ENCODE results near the gene AP2A1.

DNA sequence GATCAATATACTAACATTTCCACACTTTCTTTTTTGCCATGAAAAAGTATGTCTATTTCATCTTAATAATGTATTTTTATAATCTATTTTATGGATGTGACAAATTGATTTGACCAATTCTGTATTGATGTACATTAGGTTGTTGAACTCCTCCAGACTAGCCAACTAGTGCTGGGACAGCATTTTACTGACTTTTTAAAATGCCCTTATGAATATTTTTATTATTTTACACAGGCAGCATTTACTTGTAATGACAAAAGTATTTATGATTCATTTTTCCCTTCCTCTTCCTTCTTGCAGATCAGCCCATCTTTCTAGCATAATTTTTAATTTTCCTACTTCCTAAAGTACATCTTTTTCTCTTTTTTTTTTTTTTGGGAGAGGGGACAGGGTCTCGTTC is 47.2 kb downstream of the AP2A1 start:
- TF ChIP-seq ZFP30 (CRISPR knock-in tag; IDR thresholded peaks at IDR 0.05) (no peak), ISL1 (CRISPR knock-in tag; IDR thresholded peaks at IDR 0.05) (no peak), ZFP3 (CRISPR knock-in tag; IDR thresholded peaks at IDR 0.05) (no peak), ZNF565 (CRISPR knock-in tag; conservative IDR thresholded peaks at IDR 0.05; ENCODE audit: low read depth) (no peak), PPARA (CRISPR knock-in tag; IDR thresholded peaks at IDR 0.05; ENCODE audit: borderline replicate concordance) (no peak), CREB5 (CRISPR knock-in tag; IDR thresholded peaks at IDR 0.05; ENCODE audit: low read depth) (no peak)
- TF ChIP-seq, protein P1, sequence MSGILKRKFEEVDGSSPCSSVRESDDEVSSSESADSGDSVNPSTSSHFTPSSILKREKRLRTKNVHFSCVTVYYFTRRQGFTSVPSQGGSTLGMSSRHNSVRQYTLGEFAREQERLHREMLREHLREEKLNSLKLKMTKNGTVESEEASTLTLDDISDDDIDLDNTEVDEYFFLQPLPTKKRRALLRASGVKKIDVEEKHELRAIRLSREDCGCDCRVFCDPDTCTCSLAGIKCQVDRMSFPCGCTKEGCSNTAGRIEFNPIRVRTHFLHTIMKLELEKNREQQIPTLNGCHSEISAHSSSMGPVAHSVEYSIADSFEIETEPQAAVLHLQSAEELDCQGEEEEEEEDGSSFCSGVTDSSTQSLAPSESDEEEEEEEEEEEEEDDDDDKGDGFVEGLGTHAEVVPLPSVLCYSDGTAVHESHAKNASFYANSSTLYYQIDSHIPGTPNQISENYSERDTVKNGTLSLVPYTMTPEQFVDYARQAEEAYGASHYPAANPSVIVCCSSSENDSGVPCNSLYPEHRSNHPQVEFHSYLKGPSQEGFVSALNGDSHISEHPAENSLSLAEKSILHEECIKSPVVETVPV (CRISPR knock-in tag; IDR thresholded peaks at IDR 0.05): no peak
- TF ChIP-seq, protein P2, sequence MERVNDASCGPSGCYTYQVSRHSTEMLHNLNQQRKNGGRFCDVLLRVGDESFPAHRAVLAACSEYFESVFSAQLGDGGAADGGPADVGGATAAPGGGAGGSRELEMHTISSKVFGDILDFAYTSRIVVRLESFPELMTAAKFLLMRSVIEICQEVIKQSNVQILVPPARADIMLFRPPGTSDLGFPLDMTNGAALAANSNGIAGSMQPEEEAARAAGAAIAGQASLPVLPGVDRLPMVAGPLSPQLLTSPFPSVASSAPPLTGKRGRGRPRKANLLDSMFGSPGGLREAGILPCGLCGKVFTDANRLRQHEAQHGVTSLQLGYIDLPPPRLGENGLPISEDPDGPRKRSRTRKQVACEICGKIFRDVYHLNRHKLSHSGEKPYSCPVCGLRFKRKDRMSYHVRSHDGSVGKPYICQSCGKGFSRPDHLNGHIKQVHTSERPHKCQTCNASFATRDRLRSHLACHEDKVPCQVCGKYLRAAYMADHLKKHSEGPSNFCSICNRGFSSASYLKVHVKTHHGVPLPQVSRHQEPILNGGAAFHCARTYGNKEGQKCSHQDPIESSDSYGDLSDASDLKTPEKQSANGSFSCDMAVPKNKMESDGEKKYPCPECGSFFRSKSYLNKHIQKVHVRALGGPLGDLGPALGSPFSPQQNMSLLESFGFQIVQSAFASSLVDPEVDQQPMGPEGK (CRISPR knock-in tag; IDR thresholded peaks at IDR 0.05; ENCODE audit: borderline replicate concordance): no peak

Measured in SK-N-SH treated with all-trans-retinoic acid at 6 μM for 48 hours (cell line).